ENCODE data around the gene AURKB.
"Not testable (repeated sequence)": the region's sequence is repeated elsewhere in the genome, so short reads cannot be mapped to it uniquely, and the experiment has no call there.

The AURKB gene

GRCh38 chr17:8189041-8189710 lies 21.2 kb downstream of the AURKB start:
- in situ Hi-C loops (cut with MboI; ENCODE audit: low sequenced_read_pairs) = no loop called here

GRCh38 chr17:8188263-8188839 lies 22.0 kb downstream of the AURKB start:
- in situ Hi-C loops (cut with MboI; ENCODE audit: low sequenced_read_pairs) = no loop called here

- in situ Hi-C loops (cut with MboI; ENCODE audit: low sequenced_read_pairs) = no loop called here
Observed at GRCh38 chr17:8187517-8188262, 22.7 kb downstream of the AURKB start.

GRCh38 chr17:8186787-8187516 lies 23.4 kb downstream of the AURKB start:
- in situ Hi-C loops (cut with MboI; ENCODE audit: low sequenced_read_pairs) = no loop called here

- in situ Hi-C loops (cut with MboI; ENCODE audit: low sequenced_read_pairs) = no loop called here
Observed at GRCh38 chr17:8186446-8186786, 24.0 kb downstream of the AURKB start.

GRCh38 chr17:8185582-8186445 lies 24.6 kb downstream of the AURKB start:
- in situ Hi-C loops (cut with MboI; ENCODE audit: low sequenced_read_pairs) = no loop called here

GRCh38 chr17:8176998-8177731 lies 33.2 kb downstream of the AURKB start:
- in situ Hi-C loops (cut with MboI; ENCODE audit: low sequenced_read_pairs) = no loop called here

GRCh38 chr17:8176197-8176940 lies 34.0 kb downstream of the AURKB start, which contains the start of gene TMEM107:
Gene TMEM107, minus strand, starts transcription at chr17:8176380. Its CDS starts 94 bp downstream, at chr17:8176286.
- in situ Hi-C loops (cut with MboI; ENCODE audit: low sequenced_read_pairs) = no loop called here

GRCh38 chr17:8175795-8176196 lies 34.6 kb downstream of the AURKB start:
- in situ Hi-C loops (cut with MboI; ENCODE audit: low sequenced_read_pairs) = no loop called here

GRCh38 chr17:8173871-8174322 lies 36.5 kb downstream of the AURKB start:
- in situ Hi-C loops (cut with MboI; ENCODE audit: low sequenced_read_pairs) = no loop called here

GRCh38 chr17:8173056-8173870 lies 37.1 kb downstream of the AURKB start:
- in situ Hi-C loops (cut with MboI; ENCODE audit: low sequenced_read_pairs) = no loop called here

- in situ Hi-C loops (cut with MboI; ENCODE audit: low sequenced_read_pairs) = not testable (repeated sequence)
Observed at GRCh38 chr17:8170186-8170585, 40.2 kb downstream of the AURKB start.

GRCh38 chr17:8167526-8167925 lies 42.8 kb downstream of the AURKB start:
- in situ Hi-C loops (cut with MboI; ENCODE audit: low sequenced_read_pairs) = no loop called here

- in situ Hi-C loops (cut with MboI; ENCODE audit: low sequenced_read_pairs) = no loop called here
Observed at GRCh38 chr17:8166731-8167130, 43.6 kb downstream of the AURKB start.

GRCh38 chr17:8164815-8165131 lies 45.6 kb downstream of the AURKB start:
- in situ Hi-C loops (cut with MboI; ENCODE audit: low sequenced_read_pairs) = no loop called here

GRCh38 chr17:8163978-8164814 lies 46.2 kb downstream of the AURKB start:
- in situ Hi-C loops (cut with MboI; ENCODE audit: low sequenced_read_pairs) = no loop called here
